ENCODE measurements around the gene ARSI. TPM values are rescaled to one million over a fixed set of nuclear protein-coding genes. Genes with fewer than 3 reads are reported as not detected.

The ARSI gene
- total and polyA plus RNA-seq, 7 donors: 0.15 to 0.45 TPM; not detected in 5

GRCh38 chr5:150295172-150295634, 7.5 kb downstream of the ARSI start:
- peak; percentile 24 to 71 (median 53) for ATAC-seq
- Histone ChIP-seq H3K36me3 (ENCODE audit: insufficient read depth in 1 of 2, low read depth in 1 of 2) (no peaks in the 10 kb centered on the region), H3K4me3 (no peak overlapping the region), H3K27me3 (ENCODE audit: insufficient read depth in 3 of 3, low read length in 2 of 3) (no peaks in the 10 kb centered on the region), H3K27ac (no peak overlapping the region), H3K4me1 (no peaks in the 10 kb centered on the region), H3K9me3 (no peaks in the 10 kb centered on the region)
- WGBS, 3 donors: 49 to 69% (median 52%) methylated on average over 8 to 10 of the region's 10 CpGs
- TF ChIP-seq CTCF (IDR thresholded peaks at IDR 0.05): no peak
- intact Hi-C loops (cut with DNase I): no loop called here
- peak in 1 of 2 donors; percentile 36 for DNase-seq

GRCh38 chr5:150294551-150295071, 8.1 kb downstream of the ARSI start:
- TF ChIP-seq CTCF (IDR thresholded peaks at IDR 0.05): no peak
- Histone ChIP-seq H3K36me3 (ENCODE audit: insufficient read depth in 1 of 2, low read depth in 1 of 2) (no peaks in the 10 kb centered on the region), H3K27me3 (ENCODE audit: insufficient read depth in 3 of 3, low read length in 2 of 3) (no peaks in the 10 kb centered on the region), H3K9me3 (no peaks in the 10 kb centered on the region), H3K27ac (no peak overlapping the region), H3K4me3 (no peak overlapping the region), H3K4me1 (no peaks in the 10 kb centered on the region)
- DNase-seq: no peak
- ATAC-seq: no peak
- 87 to 97% (median 91%) methylated on average over 10 of the region's 10 CpGs for WGBS, 3 donors
- intact Hi-C loops (cut with DNase I): no loop called here

GRCh38 chr5:150293091-150293941, 9.4 kb downstream of the ARSI start:
- DNase-seq (no peak), ATAC-seq (no peak)
- Histone ChIP-seq H3K27ac (no peak overlapping the region), H3K27me3 (ENCODE audit: insufficient read depth in 3 of 3, low read length in 2 of 3) (no peaks in the 10 kb centered on the region), H3K9me3 (no peaks in the 10 kb centered on the region), H3K36me3 (ENCODE audit: insufficient read depth in 1 of 2, low read depth in 1 of 2) (no peaks in the 10 kb centered on the region), H3K4me3 (no peak overlapping the region), H3K4me1 (no peaks in the 10 kb centered on the region)
- 59 to 66% (median 61%) methylated on average over 19 of the region's 19 CpGs for WGBS, 3 donors
- intact Hi-C loops (cut with DNase I): no loop called here
- TF ChIP-seq CTCF (IDR thresholded peaks at IDR 0.05): no peak

- no peak for ATAC-seq
- no peak for DNase-seq
- intact Hi-C loops (cut with DNase I): no loop called here
- Histone ChIP-seq H3K36me3 (ENCODE audit: insufficient read depth in 1 of 2, low read depth in 1 of 2) (no peaks in the 10 kb centered on the region), H3K4me3 (no peak overlapping the region), H3K9me3 (no peaks in the 10 kb centered on the region), H3K27me3 (ENCODE audit: insufficient read depth in 3 of 3, low read length in 2 of 3) (no peaks in the 10 kb centered on the region), H3K4me1 (no peaks in the 10 kb centered on the region), H3K27ac (no peak overlapping the region)
- 88 to 90% (median 89%) methylated on average over 13 of the region's 13 CpGs for WGBS, 3 donors
- TF ChIP-seq CTCF (IDR thresholded peaks at IDR 0.05): no peak
Observed at GRCh38 chr5:150291388-150292385, 11.0 kb downstream of the ARSI start.
